Tibial nerve (tissue), 4 donors: ENCODE data around the gene ALG11.

Experiments used
- CTCF ChIP-seq, 5 experiments: fragments of 200-600 bp in 3 of 5; fragments of 450-650 bp in 2 of 5; sonication (generic) in 3 of 5; IDR thresholded peaks; one replicate each; pipeline ENCODE4 v1.5.1; 2016 to 2019; ENCODE audit warnings: antibody characterized with exemption in 5 of 5, mild to moderate bottlenecking in 3 of 5, moderate library complexity in 2 of 5
- EP300 ChIP-seq, 2 donors: sonication (generic); formaldehyde crosslinking; IDR thresholded peaks; one replicate each; pipeline ENCODE4 v1.6.1; 2017; ENCODE audit warnings: antibody characterized with exemption in 2 of 2, mild to moderate bottlenecking in 1 of 2
- POLR2A ChIP-seq, 2 donors: fragments of 450-650 bp; IDR thresholded peaks; one replicate each; pipeline ENCODE4 v1.6.1; 2017; ENCODE audit warnings: antibody characterized with exemption in 2 of 2, mild to moderate bottlenecking in 2 of 2, moderate library complexity in 2 of 2

- TF ChIP-seq CTCF (IDR thresholded peaks at IDR 0.05) (no peak), POLR2A (IDR thresholded peaks at IDR 0.05) (no peak), EP300 (IDR thresholded peaks at IDR 0.05) (no peak)
Observed at GRCh38 chr13:52036037-52036436, 23.8 kb downstream of the ALG11 start.
